IMR-90 (cell line): ENCODE data around the gene NUPR1. TPM values are rescaled to one million over a fixed set of nuclear protein-coding genes. Genes with fewer than 3 reads are reported as not detected.

ENCODE experiments used
- ATAC-seq: fragments of 200-7000 bp; cut with Tn5 transposase; 2 replicates; pipeline ENCODE4 v1.9.1; 2020; ENCODE audit warnings: low read depth, mild to moderate bottlenecking, moderate library complexity
- BruUV-seq: library from RNA; stranded (reverse); fragments of 400-500 nt; replicated peaks from 2 replicates; lab custom pipeline; 2021; lab: Mats Ljungman, UMichigan
- CTCF ChIA-PET: fragments of 300-600 bp; formaldehyde crosslinking; extraction: SDS; loops from one replicate; lab custom pipeline; 2021; ENCODE audit warnings: antibody characterized with exemption; lab: Yijun Ruan, JAX
- POLR2A ChIA-PET: fragments of 300-600 bp; sonication (Branson Sonifier 250); formaldehyde crosslinking; loops from one replicate; lab custom pipeline; 2022; ENCODE audit warnings: antibody characterized with exemption; ENCODE audit not compliant: unreplicated experiment; lab: Charles Lee
- DNase-seq: peaks from one replicate; pipeline ENCODE4 v3.0.0; 2013
- H2AFZ ChIP-seq: replicated peaks from 2 replicates; pipeline ENCODE3; 2013; ENCODE audit warnings: low read length, mild to moderate bottlenecking; ENCODE audit not compliant: poor library complexity
- H2AK5ac ChIP-seq: 2 replicates; pipeline ENCODE4 v1.6.1; 2013; ENCODE audit warnings: low read depth, low read length, inconsistent platforms
- H2AK9ac ChIP-seq: replicated peaks from 2 replicates; pipeline ENCODE3; 2013; ENCODE audit warnings: mild to moderate bottlenecking, low read depth, low read length, moderate library complexity; ENCODE audit not compliant: poor library complexity
- H2BK120ac ChIP-seq: 2 replicates; pipeline ENCODE4 v1.6.1; 2013; ENCODE audit warnings: low read depth, low read length, inconsistent platforms
- H2BK15ac ChIP-seq: 3 replicates; pipeline ENCODE4 v1.6.1; 2013; ENCODE audit warnings: low read depth, low read length, inconsistent platforms
- H2BK20ac ChIP-seq: 2 replicates; pipeline ENCODE4 v1.6.1; 2013; ENCODE audit warnings: low read depth, mild to moderate bottlenecking, inconsistent platforms, low read length, moderate library complexity
- H2BK5ac ChIP-seq: 2 replicates; pipeline ENCODE4 v1.6.1; 2013; ENCODE audit warnings: mild to moderate bottlenecking, low read depth, low read length, inconsistent platforms; ENCODE audit not compliant: poor library complexity, severe bottlenecking
- H3K14ac ChIP-seq: replicated peaks from 2 replicates; pipeline ENCODE4 v1.6.1; 2013; ENCODE audit warnings: low read depth, low read length, inconsistent platforms
- H3K18ac ChIP-seq: 2 replicates; pipeline ENCODE4 v1.6.1; 2013; ENCODE audit warnings: low read depth, low read length, control low read depth
- H3K23ac ChIP-seq: 2 replicates; pipeline ENCODE4 v1.6.1; 2013; ENCODE audit warnings: low read depth, low read length, inconsistent platforms
- H3K27ac ChIP-seq: 2 replicates; pipeline ENCODE4 v1.5.1; 2013; ENCODE audit warnings: mild to moderate bottlenecking, control low read depth, low read length; ENCODE audit not compliant: insufficient read depth
- H3K27me3 ChIP-seq: 2 replicates; pipeline ENCODE4 v1.6.1; 2013; ENCODE audit warnings: low read length; ENCODE audit not compliant: control insufficient read depth, insufficient read depth
- H3K36me3 ChIP-seq: 2 replicates; pipeline ENCODE4 v1.6.1; 2013; ENCODE audit warnings: low read length, mixed read lengths; ENCODE audit not compliant: control insufficient read depth, insufficient read depth
- H3K4ac ChIP-seq: 2 replicates; pipeline ENCODE4 v1.6.1; 2013; ENCODE audit warnings: low read depth, low read length, inconsistent platforms
- H3K4me1 ChIP-seq: 2 replicates; pipeline ENCODE4 v1.6.1; 2013; ENCODE audit warnings: low read length, mixed read lengths; ENCODE audit not compliant: control insufficient read depth, insufficient read depth
- H3K4me2 ChIP-seq: 2 replicates; pipeline ENCODE4 v1.6.1; 2013; ENCODE audit warnings: low read depth, mild to moderate bottlenecking, control low read depth, low read length, moderate library complexity
- H3K4me3 ChIP-seq: 2 replicates; pipeline ENCODE4 v1.5.1; 2013; ENCODE audit warnings: low read depth, mild to moderate bottlenecking, control low read depth, low read length, moderate library complexity; ENCODE audit not compliant: insufficient read depth
- H3K56ac ChIP-seq: 2 replicates; pipeline ENCODE4 v1.6.1; 2013; ENCODE audit warnings: low read length, inconsistent platforms; ENCODE audit not compliant: insufficient read depth; ENCODE audit errors: extremely low read depth
- H3K79me1 ChIP-seq, 2 experiments: 2 replicates each; pipeline ENCODE4 v1.6.1; 2013; ENCODE audit warnings: low read length in 2 of 2, inconsistent platforms in 1 of 2, low read depth in 1 of 2
- H3K9ac ChIP-seq: 2 replicates; pipeline ENCODE4 v1.6.1; 2013; ENCODE audit warnings: low read depth, low read length, control low read depth
- H3K9me1 ChIP-seq: 2 replicates; pipeline ENCODE4 v1.6.1; 2013; ENCODE audit warnings: low read length, inconsistent platforms; ENCODE audit not compliant: insufficient read depth
- H3K9me3 ChIP-seq: 2 replicates; pipeline ENCODE4 v1.6.1; 2013; ENCODE audit warnings: low read length; ENCODE audit not compliant: control insufficient read depth, insufficient read depth
- H4K20me1 ChIP-seq: 2 replicates; pipeline ENCODE4 v1.6.1; 2013; ENCODE audit warnings: low read length, inconsistent platforms; ENCODE audit not compliant: insufficient read depth
- H4K5ac ChIP-seq: 2 replicates; pipeline ENCODE4 v1.6.1; 2013; ENCODE audit warnings: mild to moderate bottlenecking, low read depth, low read length, control low read depth
- H4K8ac ChIP-seq, 2 experiments: 2 replicates each; pipeline ENCODE4 v1.6.1; 2013; ENCODE audit warnings: low read depth in 2 of 2, low read length in 2 of 2, control low read depth in 1 of 2, inconsistent platforms in 1 of 2
- H4K91ac ChIP-seq: 2 replicates; pipeline ENCODE4 v1.6.1; 2013; ENCODE audit warnings: low read depth, low read length, inconsistent platforms; ENCODE audit not compliant: insufficient read depth
- MAZ ChIP-seq: IDR thresholded peaks from 2 replicates; pipeline ENCODE4 v1.6.1; 2012; ENCODE audit warnings: low read depth, mild to moderate bottlenecking, low read length, improper control_type of control experiment, moderate library complexity, borderline replicate concordance
- NFE2L2 ChIP-seq: fragments of 150-350 bp; IDR thresholded peaks from 2 replicates; pipeline ENCODE4 v1.6.1; 2016; ENCODE audit warnings: low read depth, mild to moderate bottlenecking, low read length
- POLR2A ChIP-seq: IDR thresholded peaks from 2 replicates; pipeline ENCODE4 v1.6.1; 2012; ENCODE audit warnings: mild to moderate bottlenecking, low read depth, low read length
- RAD21 ChIP-seq: IDR thresholded peaks from 2 replicates; pipeline ENCODE4 v1.6.1; 2012; ENCODE audit warnings: low read length, improper control_type of control experiment
- RCOR1 ChIP-seq: IDR thresholded peaks from 2 replicates; pipeline ENCODE4 v1.6.1; 2012; ENCODE audit warnings: mild to moderate bottlenecking, low read length, improper control_type of control experiment; ENCODE audit not compliant: insufficient replicate concordance
- RFX5 ChIP-seq: IDR thresholded peaks from 2 replicates; pipeline ENCODE4 v1.8.0; 2012; ENCODE audit warnings: low read depth, mild to moderate bottlenecking, low read length, moderate library complexity
- SMC3 ChIP-seq: fragments of 150-350 bp; IDR thresholded peaks from 2 replicates; pipeline ENCODE4 v1.6.1; 2016; ENCODE audit warnings: low read depth, mild to moderate bottlenecking, antibody characterized with exemption, low read length, moderate library complexity
- WGBS, 2 experiments: methylation state at CpG; one replicate each; pipeline versions ENCODE4 v1.1.5 to v1.1.7; 2013; ENCODE audit warnings: missing lambda C conversion rate in 2 of 2; ENCODE audit not compliant: insufficient read length in 1 of 2; ENCODE audit errors: extremely low coverage in 2 of 2; 5-methylcytosine and 5-hydroxymethylcytosine counted together
- dilution Hi-C: fragments of 300-500 bp; cut with HindIII; formaldehyde crosslinking; loops from one replicate; pipeline ENCODE4 v1.14.3; 2018; ENCODE audit warnings: low sequenced_read_pairs; ENCODE audit not compliant: unreplicated experiment
- in situ Hi-C: fragments of 300-500 bp; cut with MboI; formaldehyde crosslinking; loops from 3 replicates; pipeline ENCODE4 v1.14.3; 2019; ENCODE audit warnings: low sequenced_read_pairs, inconsistent platforms, mixed read lengths
- intact Hi-C: fragments of 100-400 bp; cut with micrococcal nuclease; formaldehyde crosslinking; loops from 2 replicates; pipeline ENCODE4 v1.10.0; 2022
- polyA plus RNA-seq, 3 experiments: library from polyadenylated mRNA; depleted of rRNA; stranded (reverse); fragments of >200 nt; gene quantifications; 2 replicates each; pipeline ENCODE4 v1.2.3, GENCODE V29; 2012; ENCODE audit warnings: low replicate concordance in 1 of 3
- total RNA-seq: library from RNA; depleted of rRNA; stranded (reverse); fragments of >200 nt; gene quantifications from 2 replicates; pipeline ENCODE4 v1.2.3, GENCODE V29; 2012
- TF ChIP-seq, protein P1 (sequence below): conservative IDR thresholded peaks from 2 replicates; pipeline ENCODE4 v1.5.1; 2012; ENCODE audit warnings: mild to moderate bottlenecking, low read depth, low read length, improper control_type of control experiment
- TF ChIP-seq, protein P2 (sequence below): fragments of 150-350 bp; IDR thresholded peaks from 2 replicates; pipeline ENCODE4 v1.6.1; 2017; ENCODE audit warnings: mild to moderate bottlenecking, antibody characterized with exemption, low read length, low read depth

NUPR1 gene
- total and polyA plus RNA-seq, 2 of the 4 experiments (the other 2 are of a cell fraction), result 10.2 to 27.9 TPM

DNA sequence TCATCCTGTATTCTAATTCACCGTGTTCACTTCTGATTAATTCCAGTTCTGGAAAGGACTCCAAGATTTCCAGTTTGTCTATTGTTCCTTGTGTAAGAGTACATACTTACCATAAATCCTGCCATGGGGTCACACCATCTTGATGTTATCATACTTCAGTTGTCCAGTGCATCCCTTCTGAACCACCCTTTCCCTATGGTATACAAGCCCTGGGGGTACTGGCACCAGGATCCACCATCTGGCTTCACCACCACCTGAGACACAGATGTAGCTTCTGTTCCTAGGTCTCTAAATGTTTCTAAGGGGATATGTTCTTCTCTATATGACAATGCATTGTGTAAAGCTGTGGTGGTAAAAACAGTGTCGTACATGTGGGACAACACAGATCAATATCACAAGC, 36.2 kb upstream of the NUPR1 start:
- Histone ChIP-seq H3K27ac (no peak overlapping the region), H3K9ac (no peak overlapping the region), H3K9me3 (no peaks in the 10 kb centered on the region), H4K5ac (no peak overlapping the region), H3K36me3 (no peaks in the 10 kb centered on the region), H3K4me2 (no peak overlapping the region), H3K79me1 (peaks cover 6% of the 10 kb centered on the region in 2 experiments; a peak in 2 of 4 replicates), H2AK9ac (no peak overlapping the region), H4K91ac (no peak overlapping the region), H3K4ac (no peak overlapping the region), H3K23ac (no peak overlapping the region), H3K56ac (no peak overlapping the region), H2AFZ (no peak overlapping the region), H2BK5ac (no peak overlapping the region), H4K8ac (no peak overlapping the region), H2BK20ac (no peak overlapping the region), H3K14ac (no peak overlapping the region), H3K18ac (no peak overlapping the region), H2BK120ac (no peak overlapping the region), H3K9me1 (no peaks in the 10 kb centered on the region; the same call in 1 of the 2 replicates), H3K27me3 (no peaks in the 10 kb centered on the region), H2BK15ac (no peak overlapping the region), H3K4me3 (no peak overlapping the region), H4K20me1 (no peaks in the 10 kb centered on the region), H3K4me1 (peaks cover 9% of the 10 kb centered on the region), H2AK5ac (no peak overlapping the region)
- ChIA-PET CTCF (no interaction called here), POLR2A (no interaction called here)
- no peak for ATAC-seq
- intact Hi-C loops (no loop called here), in situ Hi-C loops (no loop called here), dilution Hi-C loops (no loop called here)
- no peak for DNase-seq
- WGBS, 2 experiments, result no CpG with 5 or more reads among the region's 2 CpGs
- BruUV-seq, result no TSS peak
- TF ChIP-seq, protein P1, sequence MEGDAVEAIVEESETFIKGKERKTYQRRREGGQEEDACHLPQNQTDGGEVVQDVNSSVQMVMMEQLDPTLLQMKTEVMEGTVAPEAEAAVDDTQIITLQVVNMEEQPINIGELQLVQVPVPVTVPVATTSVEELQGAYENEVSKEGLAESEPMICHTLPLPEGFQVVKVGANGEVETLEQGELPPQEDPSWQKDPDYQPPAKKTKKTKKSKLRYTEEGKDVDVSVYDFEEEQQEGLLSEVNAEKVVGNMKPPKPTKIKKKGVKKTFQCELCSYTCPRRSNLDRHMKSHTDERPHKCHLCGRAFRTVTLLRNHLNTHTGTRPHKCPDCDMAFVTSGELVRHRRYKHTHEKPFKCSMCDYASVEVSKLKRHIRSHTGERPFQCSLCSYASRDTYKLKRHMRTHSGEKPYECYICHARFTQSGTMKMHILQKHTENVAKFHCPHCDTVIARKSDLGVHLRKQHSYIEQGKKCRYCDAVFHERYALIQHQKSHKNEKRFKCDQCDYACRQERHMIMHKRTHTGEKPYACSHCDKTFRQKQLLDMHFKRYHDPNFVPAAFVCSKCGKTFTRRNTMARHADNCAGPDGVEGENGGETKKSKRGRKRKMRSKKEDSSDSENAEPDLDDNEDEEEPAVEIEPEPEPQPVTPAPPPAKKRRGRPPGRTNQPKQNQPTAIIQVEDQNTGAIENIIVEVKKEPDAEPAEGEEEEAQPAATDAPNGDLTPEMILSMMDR, result no peak
- TF ChIP-seq NFE2L2 (no peak), RAD21 (no peak), POLR2A (no peak), RFX5 (no peak), MAZ (no peak), RCOR1 (no peak), SMC3 (no peak)
- TF ChIP-seq, protein P2, sequence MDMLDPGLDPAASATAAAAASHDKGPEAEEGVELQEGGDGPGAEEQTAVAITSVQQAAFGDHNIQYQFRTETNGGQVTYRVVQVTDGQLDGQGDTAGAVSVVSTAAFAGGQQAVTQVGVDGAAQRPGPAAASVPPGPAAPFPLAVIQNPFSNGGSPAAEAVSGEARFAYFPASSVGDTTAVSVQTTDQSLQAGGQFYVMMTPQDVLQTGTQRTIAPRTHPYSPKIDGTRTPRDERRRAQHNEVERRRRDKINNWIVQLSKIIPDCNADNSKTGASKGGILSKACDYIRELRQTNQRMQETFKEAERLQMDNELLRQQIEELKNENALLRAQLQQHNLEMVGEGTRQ, result no peak
